GM12892 (cell line): ENCODE results near the gene DTNB.

ENCODE experiments used
- POLR2A ChIP-seq: IDR thresholded peaks from 2 replicates; pipeline ENCODE4 v1.6.1; 2011; ENCODE audit warnings: low read depth, low read length, control low read depth
- POLR2AphosphoS5 ChIP-seq: IDR thresholded peaks from 2 replicates; pipeline ENCODE4 v1.6.1; 2011; ENCODE audit warnings: low read depth, low read length, control low read depth
- TAF1 ChIP-seq: IDR thresholded peaks from 2 replicates; pipeline ENCODE4 v1.6.1; 2011; ENCODE audit warnings: low read depth, mild to moderate bottlenecking, control low read depth, low read length, borderline replicate concordance

DNA sequence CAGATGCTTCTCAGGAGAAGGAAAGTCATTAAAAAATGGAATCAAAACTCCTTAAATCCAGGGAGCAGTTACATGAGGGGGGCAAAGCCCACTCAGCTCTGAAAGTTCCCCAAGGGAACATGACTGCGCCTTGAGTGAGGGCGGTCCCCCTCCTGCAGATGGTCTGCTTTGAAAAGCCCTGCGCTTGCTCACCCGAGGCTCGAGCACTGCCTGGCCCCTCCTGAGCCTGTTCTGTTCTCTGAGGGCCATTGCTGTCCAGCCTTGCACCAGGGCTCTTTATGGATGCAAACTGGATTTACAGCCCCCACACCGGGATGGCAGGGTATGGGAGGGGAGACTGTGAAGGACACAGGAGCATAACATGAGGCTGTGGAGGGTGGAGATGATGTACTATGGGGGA lies 293.8 kb downstream of the DTNB start:
- TF ChIP-seq POLR2A: no peak
- no peak for TF ChIP-seq POLR2AphosphoS5
- no peak for TF ChIP-seq TAF1
